ENCODE results near the gene FOSL1. TPM values are rescaled to one million over a fixed set of nuclear protein-coding genes. Genes with fewer than 3 reads are reported as not detected.

The FOSL1 gene
- total RNA-seq, 1 experiment from 2014 or later, result 58.8 TPM

- Histone ChIP-seq H3K36me3 (ENCODE audit: low read depth) (peaks cover 3% of the 10 kb centered on the region; the same call in 1 of the 2 replicates), H3K9me3 (ENCODE audit: insufficient read depth, low read depth) (no peaks in the 10 kb centered on the region), H3K4me1 (replicated peaks; ENCODE audit: insufficient read depth) (peaks cover 63% of the 10 kb centered on the region), H3K9me2 (ENCODE audit: insufficient read depth) (no peaks in the 10 kb centered on the region), H3K27me3 (ENCODE audit: insufficient read depth, low read depth) (no peaks in the 10 kb centered on the region), H3K79me2 (ENCODE audit: low read depth) (peaks cover 42% of the 10 kb centered on the region), H3K27ac (peak overlapping the region; percentile 90), H3F3A (ENCODE audit: insufficient read depth, low read depth) (peaks cover 44% of the 10 kb centered on the region), H4K20me1 (ENCODE audit: insufficient read depth) (no peaks in the 10 kb centered on the region), H3K4me2 (peak overlapping the region; percentile 90), H3K4me3 (peak overlapping the region; percentile 89), H2AFZ (no peak overlapping the region)
- DNase-seq, result peak in 1 of 2 experiments; percentile 55
- intact Hi-C loops (cut with micrococcal nuclease; ENCODE audit: unreplicated experiment), result loop anchor here (2.0 to 5.0 kb wide), 2 partner anchors 59 to 360 kb away; partner anchors contain the start of genes CFL1 and LTBP3
- ChIA-PET CTCF (interaction anchor here (0.6 to 1.8 kb wide), 2 partner anchors 19 to 26 kb away, joined by 7 to 12 read pairs; partner anchors contain the start of gene CCDC85B), POLR2A (ENCODE audit: unreplicated experiment) (interaction anchor here (0.7 to 1.2 kb wide), 3 partner anchors 8 to 27 kb away, joined by 3 to 10 read pairs (median 6); partner anchors contain the start of gene CCDC85B)
- TF ChIP-seq EZH2 (IDR thresholded peaks at IDR 0.05; ENCODE audit: low read depth), result no peak
- no peak for TF ChIP-seq CTCF (conservative IDR thresholded peaks at IDR 0.05)
- TSS peak; percentile 47 for BruUV-seq (replicated peaks)
Measured at GRCh38 chr11:65917434-65918210, 17.4 kb upstream of the FOSL1 start.

- intact Hi-C loops (cut with micrococcal nuclease; ENCODE audit: unreplicated experiment), result loop anchor here (2.0 to 5.0 kb wide), 2 partner anchors 58 to 360 kb away; partner anchors contain the start of genes CFL1 and LTBP3
- TF ChIP-seq CTCF (conservative IDR thresholded peaks at IDR 0.05) (no peak), EZH2 (IDR thresholded peaks at IDR 0.05; ENCODE audit: low read depth) (no peak)
- no peak for DNase-seq
- peaks cover 42% of the 10 kb centered on the region for H3F3A ChIP-seq (ENCODE audit: insufficient read depth, low read depth)
- peak overlapping the region; percentile 90 for H3K4me2 ChIP-seq
- H3K36me3 ChIP-seq (ENCODE audit: low read depth), result no peaks in the 10 kb centered on the region
- H3K9me2 ChIP-seq (ENCODE audit: insufficient read depth), result no peaks in the 10 kb centered on the region
- POLR2A ChIA-PET (ENCODE audit: unreplicated experiment), result interaction anchor here (0.7 to 1.2 kb wide), 3 partner anchors 8 to 27 kb away, joined by 3 to 10 read pairs (median 6); partner anchors contain the start of gene CCDC85B
- no TSS peak for BruUV-seq (replicated peaks)
- no peaks in the 10 kb centered on the region for H3K9me3 ChIP-seq (ENCODE audit: insufficient read depth, low read depth)
- H3K4me3 ChIP-seq, result peak overlapping the region; percentile 89
- H2AFZ ChIP-seq, result no peak overlapping the region
- CTCF ChIA-PET, result interaction anchor here (1.8 kb wide), 1 partner anchor 26 kb away, joined by 7 read pairs; the partner anchor contains the start of gene CCDC85B
- H3K79me2 ChIP-seq (ENCODE audit: low read depth), result peaks cover 42% of the 10 kb centered on the region
- H4K20me1 ChIP-seq (ENCODE audit: insufficient read depth), result no peaks in the 10 kb centered on the region
- peaks cover 68% of the 10 kb centered on the region for H3K4me1 ChIP-seq (replicated peaks; ENCODE audit: insufficient read depth)
- no peaks in the 10 kb centered on the region for H3K27me3 ChIP-seq (ENCODE audit: insufficient read depth, low read depth)
- H3K27ac ChIP-seq, result peak overlapping the region; percentile 90
Measured at GRCh38 chr11:65917077-65917433, 16.9 kb upstream of the FOSL1 start.

GRCh38 chr11:65916391-65916790 lies 16.2 kb upstream of the FOSL1 start:
- Histone ChIP-seq H3K27ac (peak overlapping the region; percentile 90), H3K9me3 (ENCODE audit: insufficient read depth, low read depth) (no peaks in the 10 kb centered on the region), H4K20me1 (ENCODE audit: insufficient read depth) (no peaks in the 10 kb centered on the region), H3K9me2 (ENCODE audit: insufficient read depth) (no peaks in the 10 kb centered on the region), H3K27me3 (ENCODE audit: insufficient read depth, low read depth) (no peaks in the 10 kb centered on the region), H3K36me3 (ENCODE audit: low read depth) (no peaks in the 10 kb centered on the region), H3F3A (ENCODE audit: insufficient read depth, low read depth) (peaks cover 47% of the 10 kb centered on the region), H3K79me2 (ENCODE audit: low read depth) (peaks cover 42% of the 10 kb centered on the region), H3K4me2 (peak overlapping the region; percentile 90), H3K4me1 (replicated peaks; ENCODE audit: insufficient read depth) (peaks cover 75% of the 10 kb centered on the region), H2AFZ (no peak overlapping the region), H3K4me3 (peak overlapping the region; percentile 89)
- intact Hi-C loops (cut with micrococcal nuclease; ENCODE audit: unreplicated experiment), result loop anchor here (2.0 to 5.0 kb wide), 2 partner anchors 58 to 359 kb away; partner anchors contain the start of genes CFL1 and LTBP3
- ChIA-PET CTCF (interaction anchor here (0.6 to 1.4 kb wide), 3 partner anchors 9 to 28 kb away, joined by 6 to 10 read pairs (median 9); partner anchors contain the start of gene FIBP), POLR2A (ENCODE audit: unreplicated experiment) (interaction anchor here (0.6 to 1.6 kb wide), 7 partner anchors 14 to 323 kb away, joined by 3 to 34 read pairs (median 5); partner anchors contain the start of genes CCDC85B, FIBP and FOSL1)
- no peak for DNase-seq
- BruUV-seq (replicated peaks), result no TSS peak
- no peak for TF ChIP-seq EZH2 (IDR thresholded peaks at IDR 0.05; ENCODE audit: low read depth)
